GM13976 (cell line): ENCODE data around the gene PASK.

Experiments used
- DNase-seq: peaks from one replicate; pipeline ENCODE4 v3.0.0; 2012; ENCODE audit warnings: low spot score
- CTCF ChIP-seq: IDR thresholded peaks from 2 replicates; pipeline ENCODE4 v1.5.1; 2012; ENCODE audit warnings: borderline replicate concordance, mild to moderate bottlenecking; ENCODE audit not compliant: insufficient read depth; ENCODE audit errors: extremely low read depth, missing control alignments, control extremely low read depth
- in situ Hi-C: fragments of 300-500 bp; cut with MboI; formaldehyde crosslinking; loops from one replicate; pipeline ENCODE4 v1.12.0; 2022; ENCODE audit warnings: low sequenced_read_pairs, mixed read lengths, inconsistent platforms; ENCODE audit not compliant: unreplicated experiment

The PASK gene

GRCh38 chr2:241069821-241070281, 79.4 kb downstream of the PASK start:
- no peak for DNase-seq
- TF ChIP-seq CTCF: no peak
- in situ Hi-C loops: no loop called here

GRCh38 chr2:241068942-241069810, 80.1 kb downstream of the PASK start:
- TF ChIP-seq CTCF: no peak
- in situ Hi-C loops: no loop called here

GRCh38 chr2:241068136-241068941, 80.9 kb downstream of the PASK start:
- TF ChIP-seq CTCF: no peak
- in situ Hi-C loops: no loop called here
- no peak for DNase-seq

More at GRCh38 chr2:241068942-241069810, 80.1 kb downstream of the PASK start:
- no peak for DNase-seq

- in situ Hi-C loops: no loop called here
- TF ChIP-seq CTCF: no peak
- DNase-seq: no peak
These were observed 81.7 kb downstream of the PASK start for GRCh38 chr2:241067501-241068135.

GRCh38 chr2:241066893-241067341, 82.4 kb downstream of the PASK start:
- peak; percentile 43 for DNase-seq
- in situ Hi-C loops: no loop called here
- no peak for TF ChIP-seq CTCF
